Lung microvascular endothelial cell (primary cell): Measurements from ENCODE around the gene INPP5F. TPM values are rescaled to one million over a fixed set of nuclear protein-coding genes. Genes with fewer than 3 reads are reported as not detected.
"Not testable (repeated sequence)": the region's sequence is repeated elsewhere in the genome, so short reads cannot be mapped to it uniquely, and the experiment has no call there.

Experiments
- DNase-seq, 2 donors: peaks; one replicate each; pipeline versions ENCODE4 v3.0.0 to v3.0.0-alpha.2; 2010; ENCODE audit warnings: low read depth in 2 of 2
- total RNA-seq: library from RNA; depleted of rRNA; stranded (reverse); fragments of >200 nt; gene quantifications from 2 replicates; pipeline ENCODE4 v1.2.1, GENCODE V29; 2014

The INPP5F gene
- total RNA-seq, 1 donor from 2014 or later, result 8.1 TPM

GRCh38 chr10:119775529-119775928 lies 49.7 kb downstream of the INPP5F start:
- DNase-seq, result no peak

- DNase-seq, result peak in 1 of 2 donors; percentile 50
Observed at GRCh38 chr10:119776536-119776935, 50.7 kb downstream of the INPP5F start.

GRCh38 chr10:119777686-119778085 lies 51.8 kb downstream of the INPP5F start:
- no peak for DNase-seq

DNA sequence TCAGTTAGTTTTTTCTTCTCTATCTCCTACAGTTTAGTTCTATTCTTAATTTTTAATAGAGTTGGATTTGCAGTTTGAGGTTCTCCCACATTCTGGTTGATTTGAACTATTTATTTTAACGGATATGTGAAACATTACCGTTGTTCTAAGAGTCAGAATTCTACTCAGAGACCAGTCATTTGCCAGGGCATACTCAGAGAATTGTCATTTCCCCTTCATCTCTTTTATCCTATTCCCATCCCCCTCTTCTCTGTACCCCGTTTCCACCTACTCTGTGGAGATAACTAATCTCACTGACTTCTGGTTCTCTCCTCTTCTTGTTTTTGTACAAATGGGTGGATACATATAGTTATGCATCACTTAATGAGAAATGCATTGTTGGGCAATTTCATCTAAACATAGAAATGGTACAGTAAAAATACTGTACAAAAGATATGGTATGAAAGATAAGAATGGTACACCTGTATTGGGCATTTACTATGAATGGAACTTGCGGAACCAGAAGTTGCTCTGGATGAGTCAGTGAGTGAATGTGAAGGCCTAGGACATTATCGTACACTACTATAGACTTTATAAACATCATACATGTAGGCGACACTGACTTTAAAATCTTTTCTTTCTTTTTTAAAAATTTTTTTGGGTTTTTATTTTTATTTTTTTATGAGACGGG lies 53.1 kb downstream of the INPP5F start:
- DNase-seq, result peak in 1 of 2 donors; percentile 28

DNA sequence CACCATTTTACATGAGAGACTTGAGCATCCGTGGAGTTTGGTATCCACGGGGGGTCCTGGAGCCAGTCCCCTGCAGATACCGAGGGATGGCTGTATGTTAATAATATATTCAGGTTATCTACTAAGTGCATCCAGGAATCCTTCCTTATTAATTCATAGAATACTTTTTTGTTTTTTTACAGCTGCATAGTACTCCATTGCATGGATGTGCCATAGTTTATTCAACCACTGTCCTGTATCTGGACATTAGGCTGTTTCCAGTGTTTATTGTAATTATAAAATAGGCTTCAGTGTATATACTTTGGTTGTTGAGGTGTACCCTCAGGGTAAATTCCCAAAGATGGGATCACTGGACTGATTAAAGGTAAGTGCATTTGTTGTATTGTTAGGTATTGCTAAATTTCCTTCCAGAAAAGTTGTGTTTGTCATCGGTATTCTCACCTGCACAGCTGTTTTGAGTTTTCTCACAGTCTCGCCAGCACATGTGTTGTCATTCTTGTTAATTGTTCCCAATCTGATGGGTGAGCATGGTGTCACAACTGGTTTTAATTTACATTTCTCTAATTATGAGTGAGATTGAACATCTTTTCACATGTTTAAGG lies 55.1 kb downstream of the INPP5F start:
- DNase-seq, result no peak

GRCh38 chr10:119781498-119781897 lies 55.6 kb downstream of the INPP5F start:
- DNase-seq, result no peak

DNA sequence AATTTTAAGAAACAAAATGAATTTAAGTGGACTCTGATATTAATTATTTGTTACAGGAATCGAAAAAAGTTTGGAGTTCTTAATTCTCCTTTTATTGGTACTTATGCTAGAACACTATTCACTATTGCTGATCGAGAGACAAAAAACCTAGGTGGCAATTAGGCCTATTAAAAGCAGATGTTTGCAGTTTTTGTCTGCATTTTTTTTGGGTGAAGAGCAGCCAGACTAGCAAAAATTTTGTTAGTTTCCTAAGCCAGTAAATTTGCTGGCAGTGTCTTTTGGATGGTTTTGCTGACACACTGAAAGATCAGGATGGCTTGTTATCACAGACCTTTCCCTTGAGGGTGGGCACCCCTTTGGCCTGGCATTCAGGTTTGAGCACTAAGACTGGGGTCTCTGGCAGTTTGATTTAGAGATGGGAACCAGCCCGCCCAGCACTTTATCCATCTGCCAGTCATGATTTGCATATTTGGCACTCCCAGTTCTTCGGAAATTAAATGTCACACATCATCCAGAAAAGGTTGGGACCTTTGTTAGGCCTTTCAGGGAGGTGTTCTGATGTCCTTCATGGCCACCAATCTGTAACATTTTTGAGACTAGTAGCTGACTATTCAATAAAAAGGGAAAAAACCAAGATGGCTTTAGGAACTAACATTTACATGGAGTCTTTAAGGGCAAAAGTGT lies 57.3 kb downstream of the INPP5F start:
- DNase-seq, result peak in 1 of 2 donors; percentile 80

DNA sequence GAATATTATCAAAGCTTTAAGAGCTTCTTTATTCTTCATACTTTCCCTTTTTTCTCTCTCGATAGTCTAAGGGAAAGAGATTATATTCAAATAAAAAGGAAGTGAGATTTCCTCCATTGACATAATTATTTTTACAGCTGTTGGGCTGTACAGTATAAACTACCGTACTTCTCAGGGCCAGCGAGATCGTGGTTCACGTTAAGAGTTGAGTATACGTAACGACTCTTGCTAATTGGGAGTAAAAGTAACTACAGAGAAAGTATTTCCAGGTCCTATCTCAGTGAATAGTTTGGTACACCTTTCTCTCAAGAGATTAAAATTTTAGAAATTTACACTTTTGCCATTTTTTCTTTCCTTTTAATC lies 57.8 kb downstream of the INPP5F start:
- peak; percentile 11 to 76 for DNase-seq

- no peak for DNase-seq
Observed at GRCh38 chr10:119784340-119785067, 58.7 kb downstream of the INPP5F start.

DNA sequence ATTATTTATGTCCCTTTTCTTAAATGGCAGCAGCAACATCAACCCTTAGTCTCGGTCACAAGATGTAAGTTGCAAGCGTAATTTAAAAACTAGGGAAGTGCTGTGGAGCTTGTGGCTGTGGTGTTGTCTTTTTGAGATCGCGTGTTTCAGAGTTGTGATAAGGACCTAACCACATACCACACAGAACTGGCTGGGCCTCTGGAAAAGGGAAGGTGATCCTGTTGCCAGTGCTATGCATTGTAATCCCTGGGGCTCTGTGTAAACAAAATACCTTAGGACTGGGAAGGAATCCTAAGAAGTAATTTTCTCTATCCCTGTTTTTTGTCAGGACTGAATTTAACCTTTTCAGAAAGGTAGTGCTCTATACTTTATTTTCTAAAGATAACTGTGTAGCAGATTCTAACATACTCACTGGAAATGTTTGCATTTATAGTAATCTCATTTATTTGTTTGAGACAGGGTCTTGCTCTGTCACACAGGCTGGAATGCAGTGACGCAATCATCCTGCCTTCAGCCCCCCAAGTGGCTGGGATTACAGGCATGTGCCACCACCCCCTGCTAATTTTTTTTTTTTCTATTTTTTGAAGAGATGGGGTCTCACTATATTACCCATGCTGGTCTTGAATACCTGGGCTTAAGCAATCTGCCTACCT lies 60.4 kb downstream of the INPP5F start:
- DNase-seq, result peak in 1 of 2 donors; percentile 27

DNA sequence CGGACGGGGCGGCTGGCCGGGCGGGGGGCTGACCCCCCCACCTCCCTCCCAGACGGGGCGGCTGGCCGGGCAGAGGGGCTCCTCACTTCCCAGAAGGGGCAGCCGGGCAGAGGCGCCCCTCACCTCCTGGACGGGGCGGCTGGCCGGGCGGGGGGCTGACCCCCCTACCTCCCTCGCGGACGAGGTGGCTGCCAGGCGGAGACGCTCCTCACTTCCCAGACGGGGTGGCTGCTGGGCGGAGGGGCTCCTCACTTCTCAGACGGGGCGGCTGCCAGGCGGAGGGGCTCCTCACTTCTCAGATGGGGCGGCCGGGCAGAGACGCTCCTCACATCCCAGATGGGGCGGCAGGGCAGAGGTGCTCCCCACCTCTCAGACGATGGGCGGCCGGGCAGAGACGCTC lies 69.3 kb downstream of the INPP5F start:
- not testable (repeated sequence) for DNase-seq

DNA sequence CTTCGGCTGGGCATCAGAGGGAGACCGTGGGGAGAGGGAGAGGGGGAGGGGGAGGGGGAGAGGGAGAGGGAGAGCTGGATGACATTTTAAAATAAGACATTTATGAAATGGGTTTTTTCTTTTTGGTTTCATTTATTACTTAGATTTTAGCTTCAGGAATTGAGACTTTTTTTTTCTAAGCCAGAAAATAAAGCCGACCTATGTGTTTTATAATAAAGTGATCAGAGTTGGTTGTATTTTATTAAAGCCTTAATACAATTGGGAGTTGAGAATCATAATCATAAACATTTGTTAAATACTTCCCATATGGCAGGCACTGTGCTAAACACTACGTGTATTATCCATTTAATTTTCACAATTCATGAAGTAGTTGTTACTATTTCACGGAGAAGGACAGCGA lies 70.2 kb downstream of the INPP5F start:
- DNase-seq, result no peak

GRCh38 chr10:119801176-119801575 lies 75.3 kb downstream of the INPP5F start:
- no peak for DNase-seq

- no peak for DNase-seq
Observed at GRCh38 chr10:119801998-119802538, 76.2 kb downstream of the INPP5F start.

GRCh38 chr10:119803264-119803663 lies 77.4 kb downstream of the INPP5F start:
- peak in 1 of 2 donors; percentile 49 for DNase-seq

DNA sequence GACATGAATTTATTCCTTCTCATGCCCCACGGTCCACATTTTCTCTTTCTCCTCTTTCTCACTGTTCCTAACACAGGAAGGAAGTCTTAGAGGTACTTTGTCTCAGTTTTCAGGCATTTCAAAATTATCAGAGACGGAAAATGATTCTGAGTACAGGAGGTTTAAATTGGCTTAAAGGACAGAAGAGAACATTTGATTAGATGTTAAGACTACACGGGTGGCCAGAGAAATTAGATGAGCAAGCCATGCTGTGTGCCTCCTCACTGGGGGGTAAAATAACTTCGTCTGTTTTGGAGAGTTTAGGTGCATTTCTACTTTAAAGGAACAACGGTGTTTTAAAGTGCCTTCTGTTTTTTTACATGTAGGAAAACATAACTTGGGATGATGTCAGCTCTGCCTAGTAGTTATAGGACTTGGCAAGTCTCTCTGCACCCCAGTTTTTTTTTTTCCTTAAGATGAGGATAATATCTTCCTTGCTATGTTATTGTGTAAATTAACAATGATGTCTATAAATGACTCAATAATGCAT lies 79.9 kb downstream of the INPP5F start:
- DNase-seq, result peak in 1 of 2 donors; percentile 31

DNA sequence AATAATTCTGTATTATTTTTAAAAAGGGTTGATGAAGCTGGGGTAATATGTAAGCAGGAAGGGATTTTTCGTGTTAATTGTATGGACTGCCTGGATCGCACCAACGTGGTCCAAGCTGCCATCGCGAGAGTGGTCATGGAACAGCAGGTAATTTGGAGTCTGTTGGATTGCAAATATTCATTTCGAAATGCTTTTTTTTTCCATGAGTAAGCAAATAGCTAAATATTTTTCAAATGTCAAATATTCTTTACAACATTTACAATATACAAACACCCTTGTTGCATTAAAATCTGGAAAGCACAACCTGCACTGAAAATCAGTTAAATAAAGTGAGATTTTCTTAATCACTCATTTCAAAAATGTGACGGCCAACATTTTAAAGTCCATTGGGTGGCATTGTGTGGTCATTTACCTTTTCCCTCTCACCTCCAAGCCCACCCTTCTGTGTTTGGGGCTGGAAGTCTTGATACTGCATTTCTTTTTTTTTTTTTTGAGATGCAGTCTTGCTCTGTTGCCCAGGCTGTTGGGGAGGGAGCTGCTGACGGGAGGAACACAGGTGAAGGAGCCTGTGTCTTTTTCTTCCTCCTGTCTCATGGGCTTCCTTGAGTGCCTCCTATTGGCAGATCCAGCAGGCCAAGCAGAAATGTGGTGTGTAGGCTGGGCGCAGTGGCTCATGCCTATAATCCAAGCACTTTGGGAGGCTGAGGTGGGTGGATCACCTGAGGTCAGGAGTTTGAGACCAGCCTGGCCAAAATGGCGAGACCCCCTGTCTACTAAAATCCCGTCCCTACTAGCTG lies 80.7 kb downstream of the INPP5F start:
- DNase-seq, result no peak

- DNase-seq, result peak in 1 of 2 donors; percentile 38
Observed at GRCh38 chr10:119807960-119808697, 82.3 kb downstream of the INPP5F start.

DNA sequence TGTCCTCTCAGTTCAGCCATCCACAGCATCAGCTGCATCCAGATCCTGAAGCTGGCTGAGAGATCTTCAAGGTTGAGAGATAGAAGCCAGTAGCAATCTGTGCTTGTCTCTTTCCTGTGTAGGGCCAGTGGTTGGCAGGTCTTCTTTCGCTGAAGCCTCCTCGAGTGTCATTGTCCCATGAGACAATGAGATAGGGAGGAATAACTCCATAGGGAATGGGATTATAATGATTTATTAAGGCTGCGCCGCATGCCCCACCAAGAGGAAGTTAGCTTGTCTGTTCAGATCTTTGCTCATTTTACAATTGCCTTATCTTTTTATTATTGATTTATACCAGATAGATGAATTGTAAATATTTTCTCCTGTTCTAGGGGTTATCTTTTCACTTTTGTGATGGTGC lies 85.3 kb downstream of the INPP5F start:
- no peak for DNase-seq

DNA sequence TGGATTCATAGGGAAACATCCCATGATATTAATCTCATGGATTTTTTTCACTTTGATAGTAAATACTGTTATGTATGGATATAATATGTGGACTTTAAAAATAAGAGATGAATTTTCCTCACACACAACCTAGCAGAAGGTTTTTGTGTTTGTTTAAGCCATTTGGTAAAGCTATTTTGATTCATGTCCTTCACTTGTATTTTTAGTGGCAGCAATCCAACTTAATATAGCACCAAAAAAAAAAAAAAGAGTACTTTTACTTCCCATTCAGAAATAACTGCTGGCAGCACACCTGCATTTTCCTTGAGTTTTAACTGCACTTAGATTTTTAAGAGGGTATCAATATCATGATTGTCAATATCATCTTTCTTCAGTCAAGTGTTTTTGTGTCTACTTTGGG lies 86.8 kb downstream of the INPP5F start:
- peak; percentile 29 to 54 for DNase-seq
